Testis (tissue), 3 donors: Measurements from ENCODE around the gene SLFNL1. TPM values are rescaled to one million over a fixed set of nuclear protein-coding genes. Genes with fewer than 3 reads are reported as not detected.

ENCODE experiments used
- DNase-seq: peaks from one replicate; pipeline ENCODE4 v3.0.0-alpha.2; 2019
- H3K27ac ChIP-seq, 2 donors: fragments of 200-600 bp; sonication (generic); one replicate each; pipeline ENCODE4 v1.5.1; 2019
- H3K27me3 ChIP-seq: fragments of 200-600 bp; sonication (generic); one replicate; pipeline ENCODE4 v1.5.1; 2019
- H3K36me3 ChIP-seq: fragments of 200-600 bp; sonication (generic); one replicate; pipeline ENCODE4 v1.5.1; 2017; ENCODE audit warnings: low read depth; ENCODE audit errors: missing control alignments
- H3K4me1 ChIP-seq: fragments of 200-600 bp; sonication (generic); one replicate; pipeline ENCODE4 v1.5.1; 2019
- H3K4me3 ChIP-seq, 2 donors: fragments of 200-600 bp; sonication (generic); one replicate each; pipeline ENCODE4 v1.5.1; 2017 to 2019
- H3K9me3 ChIP-seq: fragments of 200-600 bp; sonication (generic); one replicate; pipeline ENCODE4 v1.5.1; 2017
- CTCF ChIP-seq, 3 experiments: fragments of 450-650 bp in 2 of 3; fragments of 200-600 bp in 1 of 3; sonication (generic) in 1 of 3; IDR thresholded peaks; one replicate each; pipeline ENCODE4 v1.5.1; 2016 to 2019; ENCODE audit warnings: antibody characterized with exemption in 3 of 3, mild to moderate bottlenecking in 2 of 3, moderate library complexity in 1 of 3
- POLR2A ChIP-seq: fragments of 450-650 bp; IDR thresholded peaks from one replicate; pipeline ENCODE4 v1.6.1; 2017; ENCODE audit warnings: antibody characterized with exemption, mild to moderate bottlenecking, moderate library complexity
- WGBS, 2 donors: methylation state at CpG; one replicate each; pipeline ENCODE4 v1.1.5; 2018; 5-methylcytosine and 5-hydroxymethylcytosine counted together
- intact Hi-C: fragments of 100-400 bp; cut with DNase I; formaldehyde crosslinking; loops from one replicate; pipeline ENCODE4 v1.15.1; 2023; ENCODE audit warnings: low total_unique reads
- polyA plus RNA-seq: library from polyadenylated mRNA; stranded (reverse); fragments of 350-450 nt; fragmentation: Illumina TruSeq; extraction: RNeasy Lipid Tissue Mini Kit (QIAGEN cat#74804); gene quantifications from one replicate; pipeline ENCODE4 v1.2.3, GENCODE V29; 2014; ENCODE audit warnings: low read depth, low replicate concordance; ENCODE audit not compliant: insufficient read depth
- total RNA-seq, 2 donors: library from RNA; depleted of rRNA; stranded (reverse); fragments of >200 nt; gene quantifications; one replicate each; pipeline ENCODE4 v1.2.3, GENCODE V29; 2016

The SLFNL1 gene
- total and polyA plus RNA-seq, 3 donors from 2014 or later = 23.4 to 96.8 (median 85.4) TPM

GRCh38 chr1:41048540-41048939, 27.0 kb upstream of the SLFNL1 start:
- no peaks in the 10 kb centered on the region for H3K4me1 ChIP-seq
- intact Hi-C loops = no loop called here
- DNase-seq = no peak
- H3K36me3 ChIP-seq = no peaks in the 10 kb centered on the region
- H3K4me3 ChIP-seq = no peak overlapping the region
- no peaks in the 10 kb centered on the region for H3K9me3 ChIP-seq
- TF ChIP-seq POLR2A (no peak), CTCF (IDR thresholded peaks at IDR 0.05) (no peak)
- H3K27ac ChIP-seq = no peak overlapping the region
- no peaks in the 10 kb centered on the region for H3K27me3 ChIP-seq
- WGBS, 2 donors = 72 to 80% methylated on average over 3 of the region's 3 CpGs

GRCh38 chr1:41046347-41046775, 24.8 kb upstream of the SLFNL1 start:
- Histone ChIP-seq H3K27me3 (no peaks in the 10 kb centered on the region), H3K27ac (no peak overlapping the region), H3K4me3 (no peak overlapping the region), H3K4me1 (no peaks in the 10 kb centered on the region), H3K9me3 (no peaks in the 10 kb centered on the region), H3K36me3 (no peaks in the 10 kb centered on the region)
- WGBS, 2 donors = 88 to 95% methylated on average over 10 of the region's 10 CpGs
- intact Hi-C loops = no loop called here
- no peak for DNase-seq
- no peak for TF ChIP-seq POLR2A
- TF ChIP-seq CTCF (IDR thresholded peaks at IDR 0.05) = no peak

GRCh38 chr1:41045740-41046139, 24.2 kb upstream of the SLFNL1 start:
- no peak overlapping the region for H3K4me3 ChIP-seq
- no peak for DNase-seq
- no peaks in the 10 kb centered on the region for H3K4me1 ChIP-seq
- no peaks in the 10 kb centered on the region for H3K36me3 ChIP-seq
- no peak for TF ChIP-seq POLR2A
- TF ChIP-seq CTCF (IDR thresholded peaks at IDR 0.05) = no peak
- no peak overlapping the region for H3K27ac ChIP-seq
- intact Hi-C loops = no loop called here
- no peaks in the 10 kb centered on the region for H3K9me3 ChIP-seq
- WGBS, 2 donors = 70 to 84% methylated on average over 5 of the region's 5 CpGs
- no peaks in the 10 kb centered on the region for H3K27me3 ChIP-seq

GRCh38 chr1:41044187-41044586, 22.7 kb upstream of the SLFNL1 start:
- WGBS, 2 donors = 80 to 84% methylated on average over 2 of the region's 2 CpGs
- no peak for DNase-seq
- no peak overlapping the region for H3K4me3 ChIP-seq
- no peaks in the 10 kb centered on the region for H3K9me3 ChIP-seq
- intact Hi-C loops = no loop called here
- no peaks in the 10 kb centered on the region for H3K36me3 ChIP-seq
- no peaks in the 10 kb centered on the region for H3K27me3 ChIP-seq
- TF ChIP-seq CTCF (IDR thresholded peaks at IDR 0.05) (no peak), POLR2A (no peak)
- no peak overlapping the region for H3K27ac ChIP-seq
- H3K4me1 ChIP-seq = no peaks in the 10 kb centered on the region

GRCh38 chr1:41041614-41042270, 20.2 kb upstream of the SLFNL1 start:
- no peak for TF ChIP-seq POLR2A
- no peak for TF ChIP-seq CTCF (IDR thresholded peaks at IDR 0.05)
- no peaks in the 10 kb centered on the region for H3K27me3 ChIP-seq
- 91 to 93% methylated on average over 3 of the region's 3 CpGs for WGBS, 2 donors
- H3K4me1 ChIP-seq = peaks cover 2% of the 10 kb centered on the region
- intact Hi-C loops = no loop called here
- H3K9me3 ChIP-seq = no peaks in the 10 kb centered on the region
- no peaks in the 10 kb centered on the region for H3K36me3 ChIP-seq
- DNase-seq = no peak
- H3K27ac ChIP-seq = no peak overlapping the region
- no peak overlapping the region for H3K4me3 ChIP-seq
